OCI-M2 (cell line): ENCODE results near the gene HIP1R.
"Not testable (repeated sequence)": the region's sequence is repeated elsewhere in the genome, so short reads cannot be mapped to it uniquely, and the experiment has no call there.

Experiments
- DNase-seq: peaks from one replicate; lab custom pipeline; 2025; ENCODE audit not compliant: unreplicated experiment; lab: John Stamatoyannopoulos, UW

The HIP1R gene

GRCh38 chr12:122892724-122893123 is 57.5 kb downstream of the HIP1R start:
- DNase-seq = not testable (repeated sequence)

DNA sequence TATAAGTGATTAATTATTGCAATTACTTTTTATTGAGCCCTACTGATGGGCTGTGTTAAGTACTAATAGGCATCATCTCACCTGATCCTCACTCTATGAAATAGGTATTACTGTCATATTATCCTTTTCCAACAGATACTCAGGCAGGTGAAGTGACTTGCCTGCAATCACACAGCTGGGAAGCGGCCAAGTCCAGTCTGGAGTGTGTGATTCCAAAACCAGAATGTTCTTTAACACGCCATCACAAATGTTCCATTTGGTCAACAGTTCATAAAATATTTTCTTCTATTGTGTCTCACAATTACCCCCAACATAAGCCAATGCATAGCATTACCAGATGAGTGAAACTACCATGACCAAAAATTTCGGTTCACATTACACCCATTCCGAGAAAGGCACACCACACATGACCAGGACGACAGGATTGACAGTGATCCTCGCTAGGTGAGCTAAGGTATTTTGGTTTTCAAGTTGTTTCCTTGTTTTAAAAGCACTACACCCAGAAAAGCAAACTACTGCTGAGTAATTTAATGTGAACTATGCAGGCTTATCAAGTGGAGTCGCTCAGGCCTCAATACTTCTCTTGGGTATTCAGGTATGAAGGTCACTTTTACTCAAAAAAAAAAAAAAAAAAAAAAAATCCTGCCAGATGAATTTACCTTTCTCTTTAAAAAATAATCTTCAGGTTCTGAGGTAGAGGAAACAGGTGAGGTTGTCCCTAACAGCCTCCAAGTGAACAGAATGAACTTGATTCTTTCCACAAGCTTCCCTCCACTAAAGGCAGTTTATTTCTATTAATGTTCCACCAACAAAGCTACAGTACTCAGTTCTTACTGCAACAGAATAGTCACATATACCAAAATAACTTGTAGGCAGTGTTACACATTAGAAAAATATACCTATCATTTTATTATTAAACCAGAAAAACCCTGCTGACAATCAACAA is 58.2 kb downstream of the HIP1R start:
- DNase-seq = no peak

GRCh38 chr12:122894193-122895121 is 59.2 kb downstream of the HIP1R start:
- no peak for DNase-seq

- DNase-seq = no peak
Observed at GRCh38 chr12:122895320-122895703, 60.1 kb downstream of the HIP1R start.

GRCh38 chr12:122895704-122896636 is 60.7 kb downstream of the HIP1R start, which contains the start of gene VPS37B:
VPS37B (minus strand) TSS chr12:122896124; CDS start chr12:122896062, 62 bp downstream.
- DNase-seq = no peak

- DNase-seq = no peak
Observed at GRCh38 chr12:122896662-122897061, 61.4 kb downstream of the HIP1R start.

GRCh38 chr12:122899887-122900286 is 64.6 kb downstream of the HIP1R start:
- no peak for DNase-seq

DNA sequence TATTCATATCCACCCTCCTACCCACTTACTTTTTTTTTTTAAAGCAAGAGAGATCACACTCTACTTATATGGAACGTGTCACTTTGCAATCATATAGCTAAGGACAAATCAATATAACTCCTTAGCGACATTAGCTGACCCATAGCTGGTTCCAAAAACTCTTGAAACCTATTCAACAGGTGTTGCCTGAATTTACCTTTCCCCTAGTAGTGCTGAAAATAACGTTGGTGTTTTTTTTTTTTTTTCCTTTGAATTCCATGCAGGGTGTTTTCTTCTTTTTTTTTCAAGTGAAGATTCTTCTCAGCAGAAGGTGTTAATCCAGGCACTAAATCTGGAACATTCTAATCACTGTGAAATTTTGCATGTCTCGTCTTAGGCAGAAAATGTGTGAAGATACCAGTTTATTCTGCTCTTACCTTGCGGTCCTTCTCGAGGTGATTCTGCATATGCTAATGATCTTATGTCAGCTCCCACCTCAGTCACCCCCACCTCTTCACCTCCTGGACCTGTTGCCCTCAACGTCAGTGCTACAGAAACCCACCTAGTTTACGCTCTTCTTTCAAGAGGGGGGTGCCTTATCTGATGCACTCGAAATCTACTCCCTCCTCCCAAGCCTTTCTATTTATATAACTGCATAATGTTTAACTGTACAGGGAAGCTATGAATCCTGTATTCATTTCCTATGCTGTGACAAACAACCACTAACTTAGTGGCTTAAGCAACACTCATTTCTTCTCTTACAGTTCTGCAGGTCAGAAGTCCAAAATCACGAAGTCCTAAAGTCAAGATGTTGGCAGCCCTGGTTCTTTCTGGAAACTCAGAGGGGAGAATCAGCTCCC is 67.8 kb downstream of the HIP1R start:
- DNase-seq = no peak

DNA sequence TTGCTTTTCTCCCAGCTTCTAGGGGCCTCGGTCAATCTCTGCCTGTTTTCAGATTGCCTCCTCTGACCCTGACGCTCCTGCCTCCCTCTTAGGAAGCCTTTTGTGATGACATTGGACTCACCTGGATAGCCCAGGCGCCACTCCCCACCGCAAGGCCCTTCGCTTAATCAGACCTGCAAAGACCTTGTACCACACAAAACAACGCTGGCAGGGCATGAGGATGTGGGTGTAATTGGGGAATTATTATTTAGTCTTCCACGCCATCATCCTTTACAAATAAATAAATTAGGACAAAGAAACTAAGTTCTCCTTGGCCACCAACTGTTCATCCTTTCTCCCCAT is 68.4 kb downstream of the HIP1R start:
- no peak for DNase-seq

DNA sequence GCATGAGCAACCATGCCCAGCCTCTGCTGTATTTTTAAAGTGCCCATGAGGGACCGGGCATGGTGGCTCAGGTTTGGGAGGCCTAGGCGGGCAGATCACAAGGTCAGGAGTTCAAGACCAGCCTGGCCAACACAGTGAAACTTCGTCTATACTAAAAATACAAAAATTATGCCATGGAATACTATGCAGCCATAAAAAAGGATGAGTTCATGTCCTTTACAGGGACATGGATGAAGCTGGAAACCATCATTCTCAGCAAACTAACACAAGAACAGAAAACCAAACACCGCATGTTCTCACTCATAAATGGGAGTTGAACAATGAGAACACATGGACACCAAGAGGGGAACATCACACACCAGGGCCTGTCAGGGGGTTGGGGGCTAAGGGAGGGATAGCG is 70.0 kb downstream of the HIP1R start:
- not testable (repeated sequence) for DNase-seq

DNA sequence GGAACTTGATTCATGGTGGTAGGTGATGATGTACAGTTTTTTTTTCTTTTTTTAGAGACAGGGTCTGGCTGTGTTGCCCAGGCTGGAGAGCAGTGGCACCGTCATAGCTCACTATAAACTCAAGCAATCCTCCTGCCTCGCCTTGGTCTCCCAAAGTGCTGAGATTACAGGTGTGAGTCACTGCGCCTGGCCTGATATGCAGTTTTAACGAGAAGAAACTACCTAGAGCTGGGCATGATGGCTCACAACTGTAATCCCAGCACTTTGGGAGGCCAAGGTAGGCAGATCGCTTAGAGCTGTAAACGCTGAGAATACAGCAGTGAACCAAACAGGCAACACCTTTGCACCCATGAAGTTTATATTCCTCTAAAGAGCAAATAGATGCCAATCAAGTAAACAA is 73.7 kb downstream of the HIP1R start:
- no peak for DNase-seq

DNA sequence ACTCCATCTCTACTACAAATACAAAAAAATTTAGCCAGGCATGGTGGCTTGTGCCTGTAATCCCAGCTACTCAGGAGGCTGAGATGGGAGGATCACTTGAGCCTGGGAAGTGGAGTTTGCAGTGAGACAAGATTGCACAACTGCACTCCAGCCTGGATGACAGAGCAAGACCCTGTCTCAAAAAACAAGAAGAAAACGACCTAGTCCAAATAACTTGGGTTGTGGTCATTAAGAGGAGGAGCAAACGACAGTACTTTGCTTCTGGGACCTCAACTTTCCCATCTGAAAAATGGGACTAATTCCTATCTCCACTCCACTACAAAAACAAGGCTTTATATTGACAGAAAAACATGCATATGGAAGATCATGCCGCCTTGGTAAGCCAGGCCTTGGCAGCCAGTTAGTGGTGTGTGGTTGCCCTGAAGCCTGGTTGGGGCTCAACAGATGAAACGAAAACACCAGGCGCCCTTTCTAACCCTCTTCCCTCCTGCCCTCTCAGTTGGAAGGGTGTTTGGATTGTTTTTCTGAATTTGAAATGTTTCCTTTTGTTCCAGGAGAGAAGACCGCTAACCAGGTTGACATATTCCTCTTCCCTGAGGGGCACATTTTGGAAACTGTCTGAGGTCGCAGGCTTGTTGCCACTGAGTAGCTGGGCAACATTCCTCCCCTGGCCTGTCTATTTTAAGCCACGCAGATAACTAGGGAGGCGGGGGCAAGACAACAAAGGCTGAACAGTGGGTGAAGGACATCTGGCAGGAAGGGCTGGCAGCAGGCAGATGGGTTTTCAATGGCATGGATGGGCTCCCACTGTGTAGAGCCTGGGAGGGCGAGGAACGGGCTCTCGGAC is 74.4 kb downstream of the HIP1R start:
- DNase-seq = no peak
